ENCODE results near the gene GPR132. TPM values are rescaled to one million over a fixed set of nuclear protein-coding genes. Genes with fewer than 3 reads are reported as not detected.
A peak's percentile ranks its signal among the peaks of the same experiment; 100 is the strongest.

The GPR132 gene
- total RNA-seq, 1 experiment from 2014 or later, result 0.20 TPM

DNA sequence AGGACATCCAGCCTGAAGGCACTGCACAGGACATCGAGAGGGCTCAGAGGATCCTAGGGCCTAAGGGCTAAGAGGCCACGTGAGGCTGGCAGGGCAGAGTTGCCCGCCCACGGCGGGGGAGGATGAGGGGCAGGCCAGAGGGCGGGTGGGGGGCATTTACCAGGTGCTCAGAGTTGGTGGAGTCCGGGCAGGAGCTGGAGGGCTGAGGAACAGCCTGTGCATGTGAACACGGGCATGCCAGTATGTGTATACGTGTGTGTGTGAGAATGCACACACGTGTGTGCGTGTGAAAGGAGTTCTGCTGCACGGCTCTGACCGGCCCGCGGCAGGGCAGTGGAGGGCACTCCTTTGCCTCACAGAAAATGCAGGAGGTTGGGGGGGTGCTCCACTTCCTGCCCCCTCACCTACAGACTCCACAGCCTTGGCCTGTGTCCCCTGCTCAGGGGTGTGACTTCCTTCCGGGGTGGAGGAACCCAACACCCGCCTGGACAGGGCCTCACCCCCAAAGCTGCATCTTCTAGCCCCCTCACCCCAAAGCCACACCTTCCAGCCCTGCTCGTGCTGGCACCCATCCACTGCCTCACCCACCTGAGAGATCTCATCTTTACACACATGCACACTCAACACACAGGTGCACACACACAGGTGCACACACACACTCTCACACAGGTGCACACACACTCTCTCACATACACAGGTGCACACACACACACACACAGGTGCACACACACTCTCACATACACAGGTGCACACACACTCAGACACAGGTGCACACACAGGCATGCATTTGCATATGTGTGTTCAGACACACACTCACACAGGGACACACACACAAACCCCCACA, 11.8 kb upstream of the GPR132 start:
- peaks cover 10% of the 10 kb centered on the region in 2 experiments for H3K9me3 Mint-ChIP-seq
- H3K79me1 ChIP-seq (ENCODE audit: insufficient read depth, low read depth, low read length, poor library complexity, severe bottlenecking), result no peaks in the 10 kb centered on the region
- H3K4me1 ChIP-seq (ENCODE audit: insufficient read depth, low read length), result no peaks in the 10 kb centered on the region; the same call in 1 of the 2 replicates
- no peak overlapping the region for H3T11ph ChIP-seq (ENCODE audit: low read length)
- H3K36me3 Mint-ChIP-seq (ENCODE audit: insufficient read depth in 1 of 3, low read depth in 3 of 3), result peaks cover 0 to 4% (median 2%) of the 10 kb centered on the region in 3 experiments; a peak in 3 of 7 replicates
- H4K20me1 ChIP-seq (ENCODE audit: control insufficient read depth, insufficient read depth, insufficient read length), result no peaks in the 10 kb centered on the region
- no peak overlapping the region for H3K23ac ChIP-seq (ENCODE audit: insufficient read length, low read depth, low read length)
- H2AFZ ChIP-seq (ENCODE audit: low read length), result no peak overlapping the region
- peaks cover 8 to 23% of the 10 kb centered on the region in 2 experiments for H3K4me1 Mint-ChIP-seq
- no peak overlapping the region for H4K8ac ChIP-seq (replicated peaks; ENCODE audit: insufficient read length, low read depth, low read length)
- TF ChIP-seq, protein P1, sequence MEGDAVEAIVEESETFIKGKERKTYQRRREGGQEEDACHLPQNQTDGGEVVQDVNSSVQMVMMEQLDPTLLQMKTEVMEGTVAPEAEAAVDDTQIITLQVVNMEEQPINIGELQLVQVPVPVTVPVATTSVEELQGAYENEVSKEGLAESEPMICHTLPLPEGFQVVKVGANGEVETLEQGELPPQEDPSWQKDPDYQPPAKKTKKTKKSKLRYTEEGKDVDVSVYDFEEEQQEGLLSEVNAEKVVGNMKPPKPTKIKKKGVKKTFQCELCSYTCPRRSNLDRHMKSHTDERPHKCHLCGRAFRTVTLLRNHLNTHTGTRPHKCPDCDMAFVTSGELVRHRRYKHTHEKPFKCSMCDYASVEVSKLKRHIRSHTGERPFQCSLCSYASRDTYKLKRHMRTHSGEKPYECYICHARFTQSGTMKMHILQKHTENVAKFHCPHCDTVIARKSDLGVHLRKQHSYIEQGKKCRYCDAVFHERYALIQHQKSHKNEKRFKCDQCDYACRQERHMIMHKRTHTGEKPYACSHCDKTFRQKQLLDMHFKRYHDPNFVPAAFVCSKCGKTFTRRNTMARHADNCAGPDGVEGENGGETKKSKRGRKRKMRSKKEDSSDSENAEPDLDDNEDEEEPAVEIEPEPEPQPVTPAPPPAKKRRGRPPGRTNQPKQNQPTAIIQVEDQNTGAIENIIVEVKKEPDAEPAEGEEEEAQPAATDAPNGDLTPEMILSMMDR (conservative IDR thresholded peaks at IDR 0.05), result no peak
- H3K4me2 ChIP-seq (ENCODE audit: insufficient read depth, insufficient read length, low read length), result no peak overlapping the region
- H3K56ac ChIP-seq (ENCODE audit: insufficient read length, low read depth, low read length), result no peak overlapping the region
- H3K4ac ChIP-seq (ENCODE audit: low read depth, low read length), result no peak overlapping the region
- no peak overlapping the region for H2AK5ac ChIP-seq (ENCODE audit: insufficient read length, low read length)
- H3K27me3 Mint-ChIP-seq (ENCODE audit: low read depth), result peaks cover 29% of the 10 kb centered on the region
- H3K4me3 Mint-ChIP-seq, result no peak overlapping the region
- no peak overlapping the region for H2BK120ac ChIP-seq (ENCODE audit: low read depth, low read length, poor library complexity, severe bottlenecking)
- no peak overlapping the region for H3K9ac ChIP-seq (ENCODE audit: extremely low read depth, insufficient read length, low read length)
- no peaks in the 10 kb centered on the region for H3K79me2 ChIP-seq (ENCODE audit: insufficient read depth, low read length)
- no peak overlapping the region for H2BK5ac ChIP-seq (ENCODE audit: insufficient read length, low read length)
- H2BK20ac ChIP-seq (ENCODE audit: low read depth, low read length, poor library complexity, severe bottlenecking), result no peak overlapping the region
- DNase-seq, result no peak
- no peak overlapping the region for H3K14ac ChIP-seq (ENCODE audit: insufficient read depth, low read length)
- no peaks in the 10 kb centered on the region for H3K23me2 ChIP-seq (ENCODE audit: insufficient read length, low read depth, low read length, poor library complexity, severe bottlenecking)
- H3K27me3 ChIP-seq (ENCODE audit: insufficient read depth, low read length), result no peaks in the 10 kb centered on the region
- H4K91ac ChIP-seq (ENCODE audit: insufficient read length, low read depth, low read length), result no peak overlapping the region
- no peak overlapping the region for H2BK12ac ChIP-seq (ENCODE audit: insufficient read length, low read depth, low read length)
- H3K18ac ChIP-seq (ENCODE audit: insufficient read length, low read depth, low read length), result no peak overlapping the region
- peak overlapping the region in 2 of 3 experiments; percentile 5 to 53; a peak in 1 of 7 replicates for H3K27ac Mint-ChIP-seq
- H3K9me3 ChIP-seq (ENCODE audit: control insufficient read depth, low read depth, low read length), result no peaks in the 10 kb centered on the region
- no CpG with 5 or more reads among the region's 18 CpGs for WGBS (ENCODE audit: extremely low coverage, insufficient read length, low lambda C conversion rate)
- no peak overlapping the region for H4K5ac ChIP-seq (ENCODE audit: insufficient read length, low read depth, low read length)
- no peak overlapping the region for H2BK15ac ChIP-seq (ENCODE audit: low read depth, low read length)
- H3K27ac ChIP-seq (ENCODE audit: insufficient read length, low read depth, low read length), result no peak overlapping the region

Data from H9 (cell line).